ENCODE measurements around the gene NR1D1. TPM values are rescaled to one million over a fixed set of nuclear protein-coding genes. Genes with fewer than 3 reads are reported as not detected.
A peak's percentile ranks its signal among the peaks of the same experiment; 100 is the strongest.

NR1D1 gene
- total and polyA plus RNA-seq, 2 of the 13 experiments (the other 11 are each of a cell fraction or from before 2014, with no cell fraction given): 2.1 to 2.7 TPM

- TF ChIP-seq ZBTB43 (CRISPR knock-in tag; conservative IDR thresholded peaks at IDR 0.05) (no peak), THYN1 (CRISPR knock-in tag; IDR thresholded peaks at IDR 0.05; ENCODE audit: borderline replicate concordance, low read depth) (no peak), ZNF607 (CRISPR knock-in tag; IDR thresholded peaks at IDR 0.05; ENCODE audit: borderline replicate concordance) (peak; percentile 17; the same call in 1 of the 2 replicates), SIN3B (IDR thresholded peaks at IDR 0.05; ENCODE audit: low read length) (no peak), ETV5 (CRISPR knock-in tag; IDR thresholded peaks at IDR 0.05; ENCODE audit: borderline replicate concordance) (no peak; the same call in 1 of the 2 replicates), ZNF34 (CRISPR knock-in tag; IDR thresholded peaks at IDR 0.05; ENCODE audit: borderline replicate concordance) (no peak), MZF1 (CRISPR knock-in tag; IDR thresholded peaks at IDR 0.05; ENCODE audit: borderline replicate concordance) (no peak), ZNF207 (IDR thresholded peaks at IDR 0.05; ENCODE audit: borderline replicate concordance) (no peak), PLRG1 (conservative IDR thresholded peaks at IDR 0.05) (no peak), ZNF20 (CRISPR knock-in tag; IDR thresholded peaks at IDR 0.05) (no peak), SP1 (IDR thresholded peaks at IDR 0.05) (no peak), SP1 (CRISPR knock-in tag; IDR thresholded peaks at IDR 0.05) (no peak), ZNF549 (CRISPR knock-in tag; IDR thresholded peaks at IDR 0.05) (no peak), MAFK (conservative IDR thresholded peaks at IDR 0.05 in 1 of 2, IDR thresholded peaks at IDR 0.05 in 1 of 2; ENCODE audit: low read length in 2 of 2) (no peak), ZBTB40 (IDR thresholded peaks at IDR 0.05) (no peak), ZBTB40 (CRISPR knock-in tag; IDR thresholded peaks at IDR 0.05) (no peak), GATA4 (IDR thresholded peaks at IDR 0.05; ENCODE audit: borderline replicate concordance, low read depth) (no peak; the same call in 1 of the 2 replicates), ZNF670 (CRISPR knock-in tag; IDR thresholded peaks at IDR 0.05; ENCODE audit: borderline replicate concordance) (no peak), ZNF382 (CRISPR knock-in tag; IDR thresholded peaks at IDR 0.05; ENCODE audit: borderline replicate concordance) (no peak)
Measured at GRCh38 chr17:40121181-40122135, 21.1 kb upstream of the NR1D1 start, which contains the start of gene MSL1 (continued).
